GM12892 (cell line): ENCODE data around the gene DNAJC2.
"Not testable (repeated sequence)": the region's sequence is repeated elsewhere in the genome, so short reads cannot be mapped to it uniquely, and the experiment has no call there.

Experiments
- DNase-seq: peaks from one replicate; pipeline ENCODE4 v3.0.0; 2011; ENCODE audit not compliant: insufficient read length
- FAIRE-seq: peaks from 2 replicates; lab custom pipeline; 2011; peaks lifted over from hg19 to GRCh38; lab: Jason Lieb, UNC
- POLR2A ChIP-seq: IDR thresholded peaks from 2 replicates; pipeline ENCODE4 v1.6.1; 2011; ENCODE audit warnings: low read depth, low read length, control low read depth
- POLR2AphosphoS5 ChIP-seq: IDR thresholded peaks from 2 replicates; pipeline ENCODE4 v1.6.1; 2011; ENCODE audit warnings: low read depth, low read length, control low read depth
- TAF1 ChIP-seq: IDR thresholded peaks from 2 replicates; pipeline ENCODE4 v1.6.1; 2011; ENCODE audit warnings: low read depth, mild to moderate bottlenecking, control low read depth, low read length, borderline replicate concordance

The DNAJC2 gene

GRCh38 chr7:103292122-103292521 lies 52.4 kb downstream of the DNAJC2 start:
- FAIRE-seq (no peak), DNase-seq (no peak)
- no peak for TF ChIP-seq POLR2AphosphoS5
- TF ChIP-seq TAF1 = no peak
- TF ChIP-seq POLR2A = no peak

DNA sequence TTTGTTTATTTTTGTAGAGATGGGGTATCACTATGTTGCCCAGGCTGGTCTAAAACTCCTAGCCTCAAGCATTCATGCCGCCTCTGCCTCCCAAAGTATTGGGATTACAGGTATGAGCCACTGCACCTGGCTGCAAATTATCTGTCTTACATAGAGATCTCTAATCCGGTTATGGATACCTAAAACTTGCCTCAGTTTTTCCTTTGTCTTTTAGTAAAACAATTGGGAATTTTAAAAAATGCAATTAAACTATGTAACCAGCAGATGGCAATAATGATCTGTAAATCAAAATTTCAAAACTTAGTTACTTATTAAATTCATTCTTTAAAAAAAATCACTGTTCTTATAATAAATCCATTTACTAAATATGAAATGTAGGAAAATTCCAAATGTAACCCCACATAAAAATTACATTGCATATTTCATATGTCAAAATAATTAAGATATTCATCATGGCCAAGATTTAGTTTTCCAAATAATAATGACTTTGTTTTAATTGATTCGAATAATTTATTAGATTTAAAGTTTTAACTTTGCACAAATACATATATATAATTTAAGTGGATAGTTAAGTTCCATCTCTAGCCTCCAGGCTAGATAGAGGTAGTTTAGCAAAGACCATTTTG lies 61.7 kb downstream of the DNAJC2 start:
- not testable (repeated sequence) for DNase-seq, FAIRE-seq

- FAIRE-seq, DNase-seq: not testable (repeated sequence)
Observed at GRCh38 chr7:103280803-103281155, 63.8 kb downstream of the DNAJC2 start.

- peak; percentile 71 for FAIRE-seq
- DNase-seq = not testable (repeated sequence)
- TF ChIP-seq POLR2AphosphoS5 = 0 out of 2 replicates have a peak, but pooled peaks have one; percentile 20
- TF ChIP-seq POLR2A = peak; percentile 35; the same call in 1 of the 2 replicates
Observed at GRCh38 chr7:103279963-103280802, 64.4 kb downstream of the DNAJC2 start.

- DNase-seq, FAIRE-seq: not testable (repeated sequence)
Observed at GRCh38 chr7:103279636-103279962, 65.0 kb downstream of the DNAJC2 start.

- not testable (repeated sequence) for DNase-seq, FAIRE-seq
Observed at GRCh38 chr7:103278195-103278594, 66.4 kb downstream of the DNAJC2 start.

DNA sequence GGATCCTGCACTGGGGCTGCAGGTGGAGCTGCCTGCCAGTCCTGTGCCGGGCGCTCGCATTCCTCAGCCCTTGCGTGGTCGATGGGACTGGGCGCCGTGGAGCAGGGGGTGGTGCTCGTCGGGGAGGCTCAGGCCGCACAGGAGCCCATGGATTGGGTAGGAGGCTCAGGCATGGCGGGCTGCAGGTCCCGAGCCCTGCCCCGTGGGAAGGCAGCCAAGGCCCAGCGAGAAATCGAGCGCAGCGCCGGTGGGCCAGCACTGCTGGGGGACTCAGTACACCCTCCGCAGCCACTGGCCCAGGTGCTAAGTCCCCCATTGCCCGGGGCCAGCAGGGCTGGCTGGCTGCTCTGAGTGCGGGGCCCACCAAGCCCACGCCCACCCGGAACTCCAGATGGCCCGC lies 69.7 kb downstream of the DNAJC2 start:
- not testable (repeated sequence) for FAIRE-seq, DNase-seq

DNA sequence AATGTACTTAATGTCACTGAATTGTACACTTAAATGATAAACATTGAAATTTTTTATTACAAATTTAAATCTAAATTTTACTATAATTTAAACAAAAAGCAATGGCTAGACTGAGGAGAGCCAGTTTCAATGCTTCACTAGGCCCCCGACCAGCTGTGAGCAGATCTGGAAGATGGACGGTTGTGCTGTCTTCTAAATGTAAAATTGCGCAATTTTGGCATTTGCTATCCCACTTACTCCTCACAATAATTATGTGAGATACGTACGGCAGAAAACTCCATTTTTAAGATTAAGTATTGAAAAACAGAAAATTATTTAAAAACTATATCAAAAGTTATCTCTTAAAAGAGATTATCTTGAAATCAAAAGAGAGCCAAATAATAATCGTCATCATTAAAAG lies 71.2 kb downstream of the DNAJC2 start:
- FAIRE-seq, DNase-seq: not testable (repeated sequence)

DNA sequence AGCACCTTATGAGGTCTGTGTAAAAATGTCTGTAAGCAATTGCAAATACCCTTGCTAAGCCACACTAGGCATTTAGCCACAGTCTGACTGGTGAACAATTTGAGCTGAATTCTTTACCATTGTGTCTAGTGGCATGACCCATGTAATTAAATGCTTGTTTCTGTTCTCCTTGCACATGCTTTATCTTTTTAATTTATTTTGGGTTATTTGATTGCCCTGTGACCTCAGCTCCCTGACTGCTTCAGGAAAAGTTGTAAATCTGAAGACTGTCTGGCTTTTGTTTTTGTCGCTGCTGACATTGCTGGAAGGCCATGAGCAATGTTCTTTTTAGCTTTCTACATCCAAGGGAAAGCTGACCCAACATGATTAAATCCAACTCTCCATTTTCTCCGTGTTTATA lies 78.3 kb downstream of the DNAJC2 start:
- FAIRE-seq, DNase-seq: not testable (repeated sequence)

DNA sequence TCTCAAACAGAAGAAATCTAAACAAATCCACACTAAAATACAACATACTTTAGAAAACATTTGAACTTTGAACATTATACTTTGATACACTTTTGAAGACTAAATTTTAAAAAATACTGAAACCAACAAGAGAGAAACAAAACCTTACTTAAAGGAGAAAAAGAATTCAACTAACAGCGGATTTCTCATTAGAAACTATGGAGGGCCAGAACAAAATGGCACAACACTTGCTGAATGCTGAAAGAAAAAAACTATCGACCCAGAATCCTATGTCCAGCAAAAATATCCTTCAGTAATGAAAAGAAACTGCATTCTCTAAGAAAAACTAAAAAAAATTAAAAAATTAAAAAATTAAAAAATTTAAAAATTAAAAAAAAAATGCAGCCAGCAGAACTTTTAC lies 80.5 kb downstream of the DNAJC2 start:
- DNase-seq, FAIRE-seq: not testable (repeated sequence)
